A549 (cell line): Measurements from ENCODE around the gene ZFX. TPM values are rescaled to one million over a fixed set of nuclear protein-coding genes. Genes with fewer than 3 reads are reported as not detected.

Experiments used
- ATAC-seq, 2 experiments: fragments of 200-7000 bp in 1 of 2; fragments of >200 bp in 1 of 2; cut with Nextera tagmentation in 1 of 2; cut with Tn5 transposase in 1 of 2; 3 replicates each; pipeline versions ENCODE4 v1.8.0 to v1.9.1; 2018 to 2020; ENCODE audit warnings: mild to moderate bottlenecking in 1 of 2, moderate library complexity in 1 of 2
- CTCF ChIA-PET: fragments of 300-600 bp; sonication (Branson Sonifier 250); formaldehyde crosslinking; extraction: SDS; loops from one replicate; lab custom pipeline; 2021; ENCODE audit warnings: antibody characterized with exemption, inconsistent platforms; lab: Yijun Ruan, JAX
- POLR2A ChIA-PET: fragments of 350-600 bp; formaldehyde crosslinking; extraction: SDS; loops from one replicate; lab custom pipeline; 2021; ENCODE audit warnings: antibody characterized with exemption, inconsistent platforms; lab: Yijun Ruan, JAX
- DNase-seq, 2 experiments: peaks; one replicate each; pipeline versions ENCODE4 v3.0.0 to v3.0.0-alpha.2; 2011 to 2016; ENCODE audit warnings: low read depth in 1 of 2, low spot score in 1 of 2
- FAIRE-seq: peaks from 2 replicates; lab custom pipeline; 2011; peaks lifted over from hg19 to GRCh38; lab: Jason Lieb, UNC
- H3K27ac ChIP-seq, 2 experiments: fragments of >200 bp; sonication (Bioruptor Twin); formaldehyde crosslinking; 3 replicates each; pipeline ENCODE4 v1.5.1; 2016 to 2017
- H3K4me1 ChIP-seq: fragments of >200 bp; sonication (Bioruptor Twin); formaldehyde crosslinking; 3 replicates; pipeline ENCODE4 v1.6.1; 2016
- H3K4me2 ChIP-seq: fragments of >200 bp; sonication (Bioruptor Twin); formaldehyde crosslinking; 3 replicates; pipeline ENCODE4 v1.6.1; 2016
- H3K4me3 ChIP-seq: fragments of >200 bp; sonication (Bioruptor Twin); formaldehyde crosslinking; 3 replicates; pipeline ENCODE4 v1.5.1; 2016
- H3K9me3 ChIP-seq: fragments of >200 bp; sonication (Bioruptor Twin); formaldehyde crosslinking; 3 replicates; pipeline ENCODE4 v1.6.1; 2016
- BHLHE40 ChIP-seq: IDR thresholded peaks from 2 replicates; pipeline ENCODE4 v1.6.1; 2012; ENCODE audit warnings: low read depth, low read length, inconsistent platforms
- CBX2 ChIP-seq: fragments of 200-600 bp; sonication (generic); IDR thresholded peaks from 2 replicates; pipeline ENCODE4 v1.6.1; 2016; ENCODE audit warnings: low read depth, mild to moderate bottlenecking, borderline replicate concordance
- CEBPB ChIP-seq, 2 experiments: fragments of >200 bp in 1 of 2; sonication (Bioruptor Twin) in 1 of 2; formaldehyde crosslinking in 1 of 2; IDR thresholded peaks; 2 replicates each; pipeline ENCODE4 v1.6.1; 2012 to 2016
- EHF ChIP-seq: fragments of 250-450 bp; sonication (Bioruptor Pico); IDR thresholded peaks from 2 replicates; pipeline ENCODE4 v1.5.0; 2020; ENCODE audit warnings: mild to moderate bottlenecking
- EP300 ChIP-seq, 2 experiments: fragments of >200 bp; sonication (Bioruptor Twin); formaldehyde crosslinking; IDR thresholded peaks; 2 replicates in 1 of 2; 3 replicates in 1 of 2; pipeline ENCODE4 v1.6.1; 2016 to 2017
- ESRRA ChIP-seq: fragments of 150-350 bp; IDR thresholded peaks from 2 replicates; pipeline ENCODE4 v1.6.1; 2014; ENCODE audit warnings: mild to moderate bottlenecking, low read length, borderline replicate concordance
- FOSB ChIP-seq: fragments of 250-450 bp; sonication (Bioruptor Pico); IDR thresholded peaks from 2 replicates; pipeline ENCODE4 v1.5.0; 2020; ENCODE audit warnings: mild to moderate bottlenecking, moderate library complexity
- FOXS1 ChIP-seq: fragments of 250-450 bp; sonication (Bioruptor Pico); IDR thresholded peaks from 2 replicates; pipeline ENCODE4 v1.5.0; 2020; ENCODE audit warnings: mild to moderate bottlenecking, moderate library complexity
- HDAC2 ChIP-seq: fragments of 200-600 bp; sonication (generic); IDR thresholded peaks from 2 replicates; pipeline ENCODE4 v1.6.1; 2016
- HEYL ChIP-seq: fragments of 250-450 bp; sonication (Bioruptor Pico); IDR thresholded peaks from 2 replicates; pipeline ENCODE4 v1.8.0; 2021; ENCODE audit warnings: mild to moderate bottlenecking, moderate library complexity
- HOXB13 ChIP-seq: fragments of 250-450 bp; sonication (Bioruptor Pico); IDR thresholded peaks from 2 replicates; pipeline ENCODE4 v1.5.0; 2020; ENCODE audit warnings: low read depth, mild to moderate bottlenecking, moderate library complexity
- KDM1A ChIP-seq: fragments of 200-600 bp; sonication (generic); IDR thresholded peaks from 2 replicates; pipeline ENCODE4 v1.6.1; 2016; ENCODE audit warnings: low read depth, mild to moderate bottlenecking
- KDM5A ChIP-seq: fragments of 200-600 bp; sonication (generic); IDR thresholded peaks from 2 replicates; pipeline ENCODE4 v1.6.1; 2016; ENCODE audit warnings: antibody characterized with exemption, mild to moderate bottlenecking
- MAFK ChIP-seq: fragments of 450-650 bp; IDR thresholded peaks from 2 replicates; pipeline ENCODE4 v1.6.1; 2014; ENCODE audit not compliant: partially characterized antibody
- MYC ChIP-seq: IDR thresholded peaks from 2 replicates; pipeline ENCODE4 v1.6.1; 2012; ENCODE audit warnings: mild to moderate bottlenecking, inconsistent platforms, low read length, improper control_type of control experiment, borderline replicate concordance
- NPAS2 ChIP-seq: fragments of 250-450 bp; sonication (Bioruptor Pico); IDR thresholded peaks from 2 replicates; pipeline ENCODE4 v1.8.0; 2022; ENCODE audit warnings: mild to moderate bottlenecking, moderate library complexity, borderline replicate concordance
- POLR2A ChIP-seq: IDR thresholded peaks from 2 replicates; pipeline ENCODE4 v1.6.1; 2012; ENCODE audit warnings: mild to moderate bottlenecking, low read length
- RAD21 ChIP-seq, 2 experiments: fragments of >200 bp in 1 of 2; sonication (Bioruptor Twin) in 1 of 2; formaldehyde crosslinking in 1 of 2; IDR thresholded peaks in 1 of 2; conservative IDR thresholded peaks in 1 of 2; 2 replicates in 1 of 2; 3 replicates in 1 of 2; pipeline ENCODE4 v1.6.1; 2012 to 2018; ENCODE audit warnings: inconsistent platforms in 1 of 2
- RNF2 ChIP-seq: fragments of 200-600 bp; sonication (generic); IDR thresholded peaks from 2 replicates; pipeline ENCODE4 v1.6.1; 2016; ENCODE audit warnings: low read depth, mild to moderate bottlenecking, antibody characterized with exemption, moderate library complexity, borderline replicate concordance
- SMC3 ChIP-seq: fragments of >200 bp; sonication (Bioruptor Twin); formaldehyde crosslinking; IDR thresholded peaks from 3 replicates; pipeline ENCODE4 v1.6.1; 2018; ENCODE audit warnings: inconsistent platforms
- SREBF2 ChIP-seq: fragments of 450-650 bp; IDR thresholded peaks from 2 replicates; pipeline ENCODE4 v1.6.1; 2014; ENCODE audit warnings: mild to moderate bottlenecking, moderate library complexity
- ZC3H11A ChIP-seq: fragments of 450-650 bp; IDR thresholded peaks from 2 replicates; pipeline ENCODE4 v1.6.1; 2014; ENCODE audit warnings: antibody characterized with exemption, mild to moderate bottlenecking
- ZSCAN20 ChIP-seq: fragments of 250-450 bp; sonication (Bioruptor Pico); IDR thresholded peaks from 2 replicates; pipeline ENCODE4 v1.8.0; 2022; ENCODE audit warnings: mild to moderate bottlenecking, moderate library complexity
- WGBS: methylation state at CpG from one replicate; pipeline ENCODE4 v1.1.6; 2017; ENCODE audit errors: missing lambda C conversion rate; 5-methylcytosine and 5-hydroxymethylcytosine counted together
- polyA plus RNA-seq, 4 experiments: library from polyadenylated mRNA; depleted of rRNA in 3 of 4; stranded (reverse); fragments of >200 nt; fragmentation: RNase III in 1 of 4; extraction: RNeasy Plus Mini Kit Qiagen cat#74134 plus additional on column Dnase treatment in 1 of 4; gene quantifications; 2 replicates in 3 of 4; 3 replicates in 1 of 4; pipeline ENCODE4 v1.2.3, GENCODE V29; 2011 to 2017
- TF ChIP-seq, protein P1 (sequence below): fragments of 150-350 bp; IDR thresholded peaks from 2 replicates; pipeline ENCODE4 v1.6.1; 2014; ENCODE audit warnings: low read depth, mild to moderate bottlenecking, low read length
- TF ChIP-seq, protein P2 (sequence below): IDR thresholded peaks from 2 replicates; pipeline ENCODE4 v1.6.1; 2012
- TF ChIP-seq, protein P3 (sequence below): IDR thresholded peaks from 2 replicates; pipeline ENCODE4 v1.6.1; 2012
- TF ChIP-seq, protein P4 (sequence below): fragments of 200-600 bp; sonication (generic); IDR thresholded peaks from 2 replicates; pipeline ENCODE4 v1.6.1; 2016; ENCODE audit warnings: antibody characterized with exemption, mild to moderate bottlenecking, moderate library complexity
- TF ChIP-seq, protein P5 (sequence below): fragments of 250-450 bp; sonication (Bioruptor Pico); IDR thresholded peaks from 2 replicates; pipeline ENCODE4 v1.5.0; 2020; ENCODE audit warnings: low read depth, mild to moderate bottlenecking, moderate library complexity
- TF ChIP-seq, protein P6 (sequence below): IDR thresholded peaks from 2 replicates; pipeline ENCODE4 v1.6.1; 2012; ENCODE audit warnings: low read depth, borderline replicate concordance

Gene ZFX
- polyA plus RNA-seq, 2 of the 4 experiments (the other 2 are of a cell fraction) = 18.1 to 30.1 TPM

DNA sequence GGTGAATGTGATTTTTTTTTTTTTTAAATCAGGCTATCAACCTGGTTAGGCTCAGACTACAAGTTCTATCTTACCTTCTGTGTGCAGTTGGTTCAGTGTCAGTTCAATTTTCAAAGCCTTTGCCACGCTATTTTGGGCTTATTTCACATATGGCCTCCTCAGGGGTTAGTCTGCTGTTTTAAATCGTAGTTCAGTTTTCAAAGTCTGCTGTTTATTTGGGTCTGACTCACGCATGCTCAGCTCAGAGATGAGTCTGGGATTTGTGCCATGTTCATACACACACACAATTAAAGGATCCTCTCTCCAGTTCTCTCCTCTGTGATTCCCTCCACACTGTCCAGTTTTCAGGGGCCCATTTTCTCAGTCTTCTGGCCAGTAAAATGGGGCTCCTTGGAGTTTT lies 32.3 kb upstream of the ZFX start:
- H3K4me3 ChIP-seq = no peak overlapping the region
- H3K4me1 ChIP-seq = peaks cover 18% of the 10 kb centered on the region
- FAIRE-seq = peak; percentile 65
- ATAC-seq = peak; percentile 47 to 84; a peak in 4 of 6 replicates
- CTCF ChIA-PET = interaction anchor here (0.7 to 0.8 kb wide), 2 partner anchors 12 to 125 kb away, joined by 3 read pairs; no protein-coding TSS in a partner anchor
- POLR2A ChIA-PET = no interaction called here
- DNase-seq = peak in 1 of 2 experiments; percentile 42
- TF ChIP-seq NPAS2 (CRISPR knock-in tag) (no peak), ZSCAN20 (CRISPR knock-in tag) (no peak), KDM1A (no peak), SREBF2 (no peak), POLR2A (no peak), CBX2 (no peak), EHF (no peak), MAFK (no peak), FOXS1 (no peak), FOSB (CRISPR knock-in tag) (no peak), SMC3 (no peak), ESRRA (no peak)
- TF ChIP-seq, protein P1, sequence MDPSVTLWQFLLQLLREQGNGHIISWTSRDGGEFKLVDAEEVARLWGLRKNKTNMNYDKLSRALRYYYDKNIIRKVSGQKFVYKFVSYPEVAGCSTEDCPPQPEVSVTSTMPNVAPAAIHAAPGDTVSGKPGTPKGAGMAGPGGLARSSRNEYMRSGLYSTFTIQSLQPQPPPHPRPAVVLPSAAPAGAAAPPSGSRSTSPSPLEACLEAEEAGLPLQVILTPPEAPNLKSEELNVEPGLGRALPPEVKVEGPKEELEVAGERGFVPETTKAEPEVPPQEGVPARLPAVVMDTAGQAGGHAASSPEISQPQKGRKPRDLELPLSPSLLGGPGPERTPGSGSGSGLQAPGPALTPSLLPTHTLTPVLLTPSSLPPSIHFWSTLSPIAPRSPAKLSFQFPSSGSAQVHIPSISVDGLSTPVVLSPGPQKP = no peak
- TF ChIP-seq, protein P2, sequence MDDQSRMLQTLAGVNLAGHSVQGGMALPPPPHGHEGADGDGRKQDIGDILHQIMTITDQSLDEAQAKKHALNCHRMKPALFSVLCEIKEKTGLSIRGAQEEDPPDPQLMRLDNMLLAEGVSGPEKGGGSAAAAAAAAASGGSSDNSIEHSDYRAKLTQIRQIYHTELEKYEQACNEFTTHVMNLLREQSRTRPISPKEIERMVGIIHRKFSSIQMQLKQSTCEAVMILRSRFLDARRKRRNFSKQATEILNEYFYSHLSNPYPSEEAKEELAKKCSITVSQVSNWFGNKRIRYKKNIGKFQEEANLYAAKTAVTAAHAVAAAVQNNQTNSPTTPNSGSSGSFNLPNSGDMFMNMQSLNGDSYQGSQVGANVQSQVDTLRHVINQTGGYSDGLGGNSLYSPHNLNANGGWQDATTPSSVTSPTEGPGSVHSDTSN = no peak
- H3K4me2 ChIP-seq = peak overlapping the region; percentile 72
- peak overlapping the region; percentile 61 to 75 for H3K27ac ChIP-seq
- no peaks in the 10 kb centered on the region for H3K9me3 ChIP-seq
- WGBS = 0% methylated on average over 3 of the region's 3 CpGs

DNA sequence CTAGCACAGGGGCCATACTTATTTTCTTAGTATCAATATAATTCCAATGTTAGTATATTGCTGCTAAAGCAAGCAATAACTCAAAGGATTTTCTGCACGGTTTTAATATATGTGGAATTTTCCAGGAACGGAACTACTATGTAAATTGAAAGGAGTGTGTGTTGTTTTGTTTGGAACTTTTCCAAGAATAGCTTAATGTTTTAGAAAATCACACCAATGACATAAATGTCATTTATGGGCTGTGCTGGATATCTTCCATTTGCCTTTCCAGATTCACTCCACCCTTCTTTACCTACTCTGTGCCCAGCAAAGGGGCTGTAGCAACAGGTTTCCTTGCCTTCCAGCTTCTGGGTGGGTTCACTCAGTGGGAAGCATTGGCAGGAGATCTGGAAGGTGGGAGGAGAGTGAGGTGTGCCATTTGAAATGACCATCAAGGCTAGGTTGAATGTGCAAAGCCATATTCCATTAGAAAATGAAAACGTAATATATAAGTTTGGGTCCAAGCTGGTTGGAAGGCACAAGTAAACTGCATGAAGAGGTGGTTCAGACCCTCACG lies 25.2 kb upstream of the ZFX start:
- POLR2A ChIA-PET = no interaction called here
- ATAC-seq (no peak; a peak in 1 of 6 replicates), DNase-seq (no peak), FAIRE-seq (peak; percentile 65)
- H3K4me1 ChIP-seq = peaks cover 19% of the 10 kb centered on the region
- H3K9me3 ChIP-seq = no peaks in the 10 kb centered on the region
- peak overlapping the region in 1 of 2 experiments; percentile 64; a peak in 2 of 6 replicates for H3K27ac ChIP-seq
- H3K4me2 ChIP-seq = peak overlapping the region; percentile 48
- 45% methylated on average over 4 of the region's 4 CpGs for WGBS
- TF ChIP-seq RNF2 (no peak), CEBPB (IDR thresholded peaks at IDR 0.05) (no peak), MYC (no peak), KDM5A (no peak), BHLHE40 (no peak), HEYL (CRISPR knock-in tag) (no peak), ZC3H11A (no peak), FOXS1 (no peak), POLR2A (no peak), EP300 (IDR thresholded peaks at IDR 0.05) (no peak), HOXB13 (CRISPR knock-in tag) (no peak), RAD21 (conservative IDR thresholded peaks at IDR 0.05 in 1 of 2, IDR thresholded peaks at IDR 0.05 in 1 of 2) (no peak), SMC3 (no peak), HDAC2 (no peak), ESRRA (no peak)
- TF ChIP-seq, protein P3, sequence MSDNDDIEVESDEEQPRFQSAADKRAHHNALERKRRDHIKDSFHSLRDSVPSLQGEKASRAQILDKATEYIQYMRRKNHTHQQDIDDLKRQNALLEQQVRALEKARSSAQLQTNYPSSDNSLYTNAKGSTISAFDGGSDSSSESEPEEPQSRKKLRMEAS = no peak
- TF ChIP-seq, protein P4, sequence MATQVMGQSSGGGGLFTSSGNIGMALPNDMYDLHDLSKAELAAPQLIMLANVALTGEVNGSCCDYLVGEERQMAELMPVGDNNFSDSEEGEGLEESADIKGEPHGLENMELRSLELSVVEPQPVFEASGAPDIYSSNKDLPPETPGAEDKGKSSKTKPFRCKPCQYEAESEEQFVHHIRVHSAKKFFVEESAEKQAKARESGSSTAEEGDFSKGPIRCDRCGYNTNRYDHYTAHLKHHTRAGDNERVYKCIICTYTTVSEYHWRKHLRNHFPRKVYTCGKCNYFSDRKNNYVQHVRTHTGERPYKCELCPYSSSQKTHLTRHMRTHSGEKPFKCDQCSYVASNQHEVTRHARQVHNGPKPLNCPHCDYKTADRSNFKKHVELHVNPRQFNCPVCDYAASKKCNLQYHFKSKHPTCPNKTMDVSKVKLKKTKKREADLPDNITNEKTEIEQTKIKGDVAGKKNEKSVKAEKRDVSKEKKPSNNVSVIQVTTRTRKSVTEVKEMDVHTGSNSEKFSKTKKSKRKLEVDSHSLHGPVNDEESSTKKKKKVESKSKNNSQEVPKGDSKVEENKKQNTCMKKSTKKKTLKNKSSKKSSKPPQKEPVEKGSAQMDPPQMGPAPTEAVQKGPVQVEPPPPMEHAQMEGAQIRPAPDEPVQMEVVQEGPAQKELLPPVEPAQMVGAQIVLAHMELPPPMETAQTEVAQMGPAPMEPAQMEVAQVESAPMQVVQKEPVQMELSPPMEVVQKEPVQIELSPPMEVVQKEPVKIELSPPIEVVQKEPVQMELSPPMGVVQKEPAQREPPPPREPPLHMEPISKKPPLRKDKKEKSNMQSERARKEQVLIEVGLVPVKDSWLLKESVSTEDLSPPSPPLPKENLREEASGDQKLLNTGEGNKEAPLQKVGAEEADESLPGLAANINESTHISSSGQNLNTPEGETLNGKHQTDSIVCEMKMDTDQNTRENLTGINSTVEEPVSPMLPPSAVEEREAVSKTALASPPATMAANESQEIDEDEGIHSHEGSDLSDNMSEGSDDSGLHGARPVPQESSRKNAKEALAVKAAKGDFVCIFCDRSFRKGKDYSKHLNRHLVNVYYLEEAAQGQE = no peak
- TF ChIP-seq, protein P5, sequence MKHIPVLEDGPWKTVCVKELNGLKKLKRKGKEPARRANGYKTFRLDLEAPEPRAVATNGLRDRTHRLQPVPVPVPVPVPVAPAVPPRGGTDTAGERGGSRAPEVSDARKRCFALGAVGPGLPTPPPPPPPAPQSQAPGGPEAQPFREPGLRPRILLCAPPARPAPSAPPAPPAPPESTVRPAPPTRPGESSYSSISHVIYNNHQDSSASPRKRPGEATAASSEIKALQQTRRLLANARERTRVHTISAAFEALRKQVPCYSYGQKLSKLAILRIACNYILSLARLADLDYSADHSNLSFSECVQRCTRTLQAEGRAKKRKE (CRISPR knock-in tag) = no peak
- TF ChIP-seq, protein P6, sequence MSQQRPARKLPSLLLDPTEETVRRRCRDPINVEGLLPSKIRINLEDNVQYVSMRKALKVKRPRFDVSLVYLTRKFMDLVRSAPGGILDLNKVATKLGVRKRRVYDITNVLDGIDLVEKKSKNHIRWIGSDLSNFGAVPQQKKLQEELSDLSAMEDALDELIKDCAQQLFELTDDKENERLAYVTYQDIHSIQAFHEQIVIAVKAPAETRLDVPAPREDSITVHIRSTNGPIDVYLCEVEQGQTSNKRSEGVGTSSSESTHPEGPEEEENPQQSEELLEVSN = no peak
- H3K4me3 ChIP-seq = no peak overlapping the region
- CTCF ChIA-PET = no interaction called here
